Measurements from ENCODE around the gene AVEN.

Gene AVEN

DNA sequence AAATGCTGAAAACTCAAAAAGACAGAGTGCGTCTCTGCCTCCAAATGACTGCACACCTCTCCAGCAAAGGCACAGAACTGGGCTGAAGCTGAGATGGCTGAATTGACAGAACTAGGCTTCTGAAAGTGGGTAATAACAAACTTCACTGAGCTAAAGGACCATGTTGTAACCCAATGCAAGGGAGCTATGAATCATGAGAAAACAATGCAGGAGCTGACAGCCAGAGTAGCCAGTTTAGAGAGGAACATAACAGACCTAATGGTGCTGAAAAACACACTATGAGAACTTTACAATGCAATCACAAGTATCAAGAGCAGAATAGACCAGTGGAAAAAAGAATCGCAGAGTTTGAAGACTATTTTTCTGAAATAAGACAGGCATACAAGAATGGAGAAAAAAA lies 10.1 kb upstream of the AVEN start:
- Histone ChIP-seq H3K9ac (no peak overlapping the region), H2AFZ (no peak overlapping the region), H3K36me3 (ENCODE audit: control insufficient read depth, insufficient read depth, low read length) (no peaks in the 10 kb centered on the region), H3K27me3 (ENCODE audit: control insufficient read depth, insufficient read depth, low read length) (no peaks in the 10 kb centered on the region), H3K79me2 (no peaks in the 10 kb centered on the region), H3K9me3 (ENCODE audit: control insufficient read depth, low read length) (no peaks in the 10 kb centered on the region), H3K4me1 (no peaks in the 10 kb centered on the region), H3K4me2 (ENCODE audit: low read length) (no peak overlapping the region), H3K27ac (no peak overlapping the region), H3K4me3 (ENCODE audit: low read depth, low read length) (no peak overlapping the region)
- TF ChIP-seq, protein P1, sequence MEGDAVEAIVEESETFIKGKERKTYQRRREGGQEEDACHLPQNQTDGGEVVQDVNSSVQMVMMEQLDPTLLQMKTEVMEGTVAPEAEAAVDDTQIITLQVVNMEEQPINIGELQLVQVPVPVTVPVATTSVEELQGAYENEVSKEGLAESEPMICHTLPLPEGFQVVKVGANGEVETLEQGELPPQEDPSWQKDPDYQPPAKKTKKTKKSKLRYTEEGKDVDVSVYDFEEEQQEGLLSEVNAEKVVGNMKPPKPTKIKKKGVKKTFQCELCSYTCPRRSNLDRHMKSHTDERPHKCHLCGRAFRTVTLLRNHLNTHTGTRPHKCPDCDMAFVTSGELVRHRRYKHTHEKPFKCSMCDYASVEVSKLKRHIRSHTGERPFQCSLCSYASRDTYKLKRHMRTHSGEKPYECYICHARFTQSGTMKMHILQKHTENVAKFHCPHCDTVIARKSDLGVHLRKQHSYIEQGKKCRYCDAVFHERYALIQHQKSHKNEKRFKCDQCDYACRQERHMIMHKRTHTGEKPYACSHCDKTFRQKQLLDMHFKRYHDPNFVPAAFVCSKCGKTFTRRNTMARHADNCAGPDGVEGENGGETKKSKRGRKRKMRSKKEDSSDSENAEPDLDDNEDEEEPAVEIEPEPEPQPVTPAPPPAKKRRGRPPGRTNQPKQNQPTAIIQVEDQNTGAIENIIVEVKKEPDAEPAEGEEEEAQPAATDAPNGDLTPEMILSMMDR (IDR thresholded peaks at IDR 0.05), result no peak

GRCh38 chr15:34047893-34048775 lies 9.1 kb upstream of the AVEN start:
- TF ChIP-seq, protein P1 (IDR thresholded peaks at IDR 0.05), result no peak
- H3K4me1 ChIP-seq, result no peaks in the 10 kb centered on the region
- no peak overlapping the region for H3K4me2 ChIP-seq (ENCODE audit: low read length)
- H3K27me3 ChIP-seq (ENCODE audit: control insufficient read depth, insufficient read depth, low read length), result no peaks in the 10 kb centered on the region
- H3K4me3 ChIP-seq (ENCODE audit: low read depth, low read length), result no peak overlapping the region
- H3K9ac ChIP-seq, result no peak overlapping the region
- H3K79me2 ChIP-seq, result no peaks in the 10 kb centered on the region
- no peak overlapping the region for H3K27ac ChIP-seq
- no peak overlapping the region for H2AFZ ChIP-seq
- no peaks in the 10 kb centered on the region for H3K9me3 ChIP-seq (ENCODE audit: control insufficient read depth, low read length)
- no peaks in the 10 kb centered on the region for H3K36me3 ChIP-seq (ENCODE audit: control insufficient read depth, insufficient read depth, low read length)

DNA sequence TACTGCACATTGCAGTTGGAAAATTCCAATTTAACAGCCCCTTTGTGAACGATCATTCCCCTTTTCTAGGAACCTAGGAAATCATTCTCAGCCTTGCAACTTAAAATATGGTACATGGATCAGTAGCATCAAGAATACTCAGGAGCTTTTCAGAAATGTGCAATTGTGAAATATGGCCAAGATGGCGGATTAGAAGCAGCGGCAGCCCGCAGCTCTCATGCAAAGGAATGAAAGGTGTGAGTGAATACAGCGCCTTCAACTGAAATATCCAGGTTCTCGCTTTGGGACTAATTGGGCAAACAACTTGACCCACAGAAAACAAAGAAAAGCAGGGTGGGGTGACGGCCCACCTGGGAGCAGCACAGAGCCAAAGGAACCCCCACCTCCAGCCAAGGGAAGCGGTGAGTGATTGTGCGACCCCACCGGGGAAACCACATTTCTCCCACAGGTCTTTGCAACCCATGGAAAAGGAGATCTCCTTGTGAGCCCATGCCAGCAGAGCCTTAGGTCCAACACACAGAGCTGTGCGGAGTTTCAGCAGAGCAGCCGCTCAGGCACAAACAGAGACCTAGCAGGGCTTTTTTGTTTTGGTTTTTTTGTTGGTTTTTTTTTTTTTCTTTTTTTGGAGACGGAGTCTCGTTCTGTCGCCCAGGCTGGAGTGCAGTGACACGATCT lies 7.6 kb upstream of the AVEN start:
- TF ChIP-seq, protein P1 (IDR thresholded peaks at IDR 0.05), result no peak
- Histone ChIP-seq H3K79me2 (no peaks in the 10 kb centered on the region), H3K4me2 (ENCODE audit: low read length) (no peak overlapping the region), H3K4me1 (no peaks in the 10 kb centered on the region), H3K4me3 (ENCODE audit: low read depth, low read length) (no peak overlapping the region), H3K27me3 (ENCODE audit: control insufficient read depth, insufficient read depth, low read length) (no peaks in the 10 kb centered on the region), H3K9me3 (ENCODE audit: control insufficient read depth, low read length) (no peaks in the 10 kb centered on the region), H3K27ac (no peak overlapping the region), H3K36me3 (ENCODE audit: control insufficient read depth, insufficient read depth, low read length) (no peaks in the 10 kb centered on the region), H2AFZ (no peak overlapping the region), H3K9ac (no peak overlapping the region)

GRCh38 chr15:34043813-34044212 lies 4.8 kb upstream of the AVEN start:
- Histone ChIP-seq H2AFZ (no peak overlapping the region), H3K9ac (no peak overlapping the region), H3K36me3 (ENCODE audit: control insufficient read depth, insufficient read depth, low read length) (no peaks in the 10 kb centered on the region), H3K27ac (no peak overlapping the region), H3K27me3 (ENCODE audit: control insufficient read depth, insufficient read depth, low read length) (no peaks in the 10 kb centered on the region), H3K4me2 (ENCODE audit: low read length) (no peak overlapping the region), H3K9me3 (ENCODE audit: control insufficient read depth, low read length) (no peaks in the 10 kb centered on the region), H3K4me1 (no peaks in the 10 kb centered on the region), H3K79me2 (no peaks in the 10 kb centered on the region), H3K4me3 (ENCODE audit: low read depth, low read length) (no peak overlapping the region)
- TF ChIP-seq, protein P1 (IDR thresholded peaks at IDR 0.05), result no peak

Measured in parathyroid adenoma (tissue), 2 donors.